IMR-90 (cell line): ENCODE results near the gene CYP27B1.

Experiments
- BHLHE40 ChIP-seq: fragments of 150-350 bp; IDR thresholded peaks from 2 replicates; pipeline ENCODE4 v1.6.1; 2016; ENCODE audit warnings: mild to moderate bottlenecking, low read depth, low read length
- CEBPB ChIP-seq: IDR thresholded peaks from 2 replicates; pipeline ENCODE4 v1.6.1; 2012; ENCODE audit warnings: low read depth, low read length, improper control_type of control experiment
- CHD1 ChIP-seq: IDR thresholded peaks from 2 replicates; pipeline ENCODE4 v1.6.1; 2012; ENCODE audit warnings: low read depth, low read length, improper control_type of control experiment
- CTCF ChIP-seq: conservative IDR thresholded peaks from 2 replicates; pipeline ENCODE4 v1.5.1; 2012; ENCODE audit warnings: mild to moderate bottlenecking, low read depth, low read length, improper control_type of control experiment
- ELK1 ChIP-seq: fragments of 150-350 bp; IDR thresholded peaks from 2 replicates; pipeline ENCODE4 v1.6.1; 2016; ENCODE audit warnings: low read depth, mild to moderate bottlenecking, low read length, moderate library complexity, borderline replicate concordance
- FOS ChIP-seq: fragments of 150-350 bp; IDR thresholded peaks from 2 replicates; pipeline ENCODE4 v1.6.1; 2016; ENCODE audit warnings: low read depth, low read length
- POLR2A ChIP-seq: IDR thresholded peaks from 2 replicates; pipeline ENCODE4 v1.6.1; 2012; ENCODE audit warnings: mild to moderate bottlenecking, low read depth, low read length
- RAD21 ChIP-seq: IDR thresholded peaks from 2 replicates; pipeline ENCODE4 v1.6.1; 2012; ENCODE audit warnings: low read length, improper control_type of control experiment
- RCOR1 ChIP-seq: IDR thresholded peaks from 2 replicates; pipeline ENCODE4 v1.6.1; 2012; ENCODE audit warnings: mild to moderate bottlenecking, low read length, improper control_type of control experiment; ENCODE audit not compliant: insufficient replicate concordance
- RFX5 ChIP-seq: IDR thresholded peaks from 2 replicates; pipeline ENCODE4 v1.8.0; 2012; ENCODE audit warnings: low read depth, mild to moderate bottlenecking, low read length, moderate library complexity
- SMC3 ChIP-seq: fragments of 150-350 bp; IDR thresholded peaks from 2 replicates; pipeline ENCODE4 v1.6.1; 2016; ENCODE audit warnings: low read depth, mild to moderate bottlenecking, antibody characterized with exemption, low read length, moderate library complexity
- USF2 ChIP-seq: fragments of 150-350 bp; IDR thresholded peaks from 2 replicates; pipeline ENCODE4 v1.6.1; 2017; ENCODE audit warnings: mild to moderate bottlenecking, antibody characterized with exemption, low read length, low read depth

- TF ChIP-seq POLR2A (no peak), CTCF (no peak), RFX5 (no peak), BHLHE40 (no peak), CEBPB (no peak), RCOR1 (no peak), FOS (no peak), SMC3 (no peak), RAD21 (no peak), CHD1 (no peak), USF2 (no peak), ELK1 (no peak)
These were observed 16.1 kb downstream of the CYP27B1 start for GRCh38 chr12:57750561-57751431.
